Suppressor macrophage treated with lipopolysaccharide for 4 hours (primary cell): ENCODE data around the gene MED1.
"Not testable (repeated sequence)": the region's sequence is repeated elsewhere in the genome, so short reads cannot be mapped to it uniquely, and the experiment has no call there.

Source experiments
- DNase-seq: peaks from one replicate; pipeline ENCODE4 v3.0.0-alpha.2; 2020

Gene MED1, protein sequence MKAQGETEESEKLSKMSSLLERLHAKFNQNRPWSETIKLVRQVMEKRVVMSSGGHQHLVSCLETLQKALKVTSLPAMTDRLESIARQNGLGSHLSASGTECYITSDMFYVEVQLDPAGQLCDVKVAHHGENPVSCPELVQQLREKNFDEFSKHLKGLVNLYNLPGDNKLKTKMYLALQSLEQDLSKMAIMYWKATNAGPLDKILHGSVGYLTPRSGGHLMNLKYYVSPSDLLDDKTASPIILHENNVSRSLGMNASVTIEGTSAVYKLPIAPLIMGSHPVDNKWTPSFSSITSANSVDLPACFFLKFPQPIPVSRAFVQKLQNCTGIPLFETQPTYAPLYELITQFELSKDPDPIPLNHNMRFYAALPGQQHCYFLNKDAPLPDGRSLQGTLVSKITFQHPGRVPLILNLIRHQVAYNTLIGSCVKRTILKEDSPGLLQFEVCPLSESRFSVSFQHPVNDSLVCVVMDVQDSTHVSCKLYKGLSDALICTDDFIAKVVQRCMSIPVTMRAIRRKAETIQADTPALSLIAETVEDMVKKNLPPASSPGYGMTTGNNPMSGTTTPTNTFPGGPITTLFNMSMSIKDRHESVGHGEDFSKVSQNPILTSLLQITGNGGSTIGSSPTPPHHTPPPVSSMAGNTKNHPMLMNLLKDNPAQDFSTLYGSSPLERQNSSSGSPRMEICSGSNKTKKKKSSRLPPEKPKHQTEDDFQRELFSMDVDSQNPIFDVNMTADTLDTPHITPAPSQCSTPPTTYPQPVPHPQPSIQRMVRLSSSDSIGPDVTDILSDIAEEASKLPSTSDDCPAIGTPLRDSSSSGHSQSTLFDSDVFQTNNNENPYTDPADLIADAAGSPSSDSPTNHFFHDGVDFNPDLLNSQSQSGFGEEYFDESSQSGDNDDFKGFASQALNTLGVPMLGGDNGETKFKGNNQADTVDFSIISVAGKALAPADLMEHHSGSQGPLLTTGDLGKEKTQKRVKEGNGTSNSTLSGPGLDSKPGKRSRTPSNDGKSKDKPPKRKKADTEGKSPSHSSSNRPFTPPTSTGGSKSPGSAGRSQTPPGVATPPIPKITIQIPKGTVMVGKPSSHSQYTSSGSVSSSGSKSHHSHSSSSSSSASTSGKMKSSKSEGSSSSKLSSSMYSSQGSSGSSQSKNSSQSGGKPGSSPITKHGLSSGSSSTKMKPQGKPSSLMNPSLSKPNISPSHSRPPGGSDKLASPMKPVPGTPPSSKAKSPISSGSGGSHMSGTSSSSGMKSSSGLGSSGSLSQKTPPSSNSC (N-terminal part only)

DNA sequence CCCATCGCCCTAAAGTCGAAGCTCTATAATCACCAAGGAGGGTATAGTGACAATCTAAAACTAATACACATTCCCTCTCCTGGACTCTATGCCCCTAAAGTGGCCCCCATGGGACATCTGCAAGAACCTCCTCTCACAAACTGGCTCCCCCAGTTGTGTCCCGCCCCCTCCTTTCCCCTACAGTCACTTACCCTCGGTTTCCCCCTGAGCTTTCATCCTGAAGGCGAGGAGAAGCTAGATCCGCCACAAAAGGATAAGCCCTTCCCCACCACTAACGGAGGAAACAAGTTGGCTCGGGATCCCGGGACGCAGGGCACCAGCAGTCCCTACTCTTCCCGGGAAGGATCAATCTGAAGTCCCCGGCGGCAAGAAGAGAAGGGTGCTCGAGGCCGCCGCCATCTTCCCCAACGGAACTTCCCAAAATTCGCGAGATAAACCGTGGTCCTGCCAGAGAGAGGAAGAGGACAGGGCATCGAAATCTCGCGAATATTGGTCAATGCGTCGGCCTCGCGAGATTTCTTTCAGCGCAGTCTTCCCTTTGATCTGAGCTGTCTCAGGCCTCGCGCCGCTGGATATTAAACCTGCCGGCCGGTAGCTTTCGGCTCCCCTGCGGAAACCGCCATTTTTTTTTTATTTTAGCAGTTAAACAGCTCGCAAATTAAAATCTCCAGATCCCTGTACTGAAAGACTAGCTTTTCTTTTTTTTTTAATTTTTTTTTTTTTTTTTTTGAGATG, at the start of gene MED1:
MED1 (minus strand) TSS at position 417 of the 735 bp plus-strand sequence; CDS start at position 216, 201 bp downstream.
- peak; percentile 99 for DNase-seq

DNA sequence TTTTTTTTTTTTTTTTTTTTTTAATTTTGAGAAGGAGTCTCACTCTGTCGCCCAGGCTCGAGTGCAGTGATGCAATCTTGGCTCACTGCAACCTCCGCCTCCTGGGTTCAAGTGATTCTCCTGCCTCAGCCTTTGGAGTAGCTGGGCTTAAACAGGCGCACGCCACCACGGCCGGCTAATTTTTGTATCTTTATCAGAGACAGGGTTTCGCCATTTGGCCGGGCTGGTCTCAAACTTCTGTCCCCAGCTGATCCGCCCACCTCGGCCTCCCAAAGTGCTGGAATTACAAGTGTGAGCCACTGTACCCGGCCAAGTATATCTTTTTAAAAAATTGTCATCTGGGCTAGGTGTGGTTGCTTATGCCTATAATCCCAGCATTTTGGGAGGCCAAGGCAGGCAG, 45.9 kb upstream of the MED1 start:
- not testable (repeated sequence) for DNase-seq

DNA sequence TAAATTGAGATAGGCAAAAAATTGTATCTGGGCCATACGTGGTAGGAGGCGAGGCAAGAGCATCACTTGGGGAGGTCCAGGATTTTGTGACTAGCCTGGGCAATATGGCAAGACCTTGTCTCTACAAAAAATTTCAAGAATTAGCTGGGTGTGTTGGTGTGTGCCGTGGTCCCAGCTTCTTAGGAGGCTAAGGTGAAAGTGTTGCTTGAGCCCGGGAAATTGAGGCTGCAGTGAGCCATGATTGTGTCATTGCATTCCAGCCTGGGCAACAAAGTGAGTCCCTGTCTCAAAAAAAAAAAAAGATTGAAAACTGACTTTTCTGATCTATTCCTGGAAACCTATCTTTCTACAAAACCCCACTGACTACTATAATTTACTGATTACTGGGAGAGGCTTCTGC, 36.9 kb upstream of the MED1 start:
- DNase-seq = no peak

- DNase-seq = not testable (repeated sequence)
Measured at GRCh38 chr17:39487490-39487889, 36.4 kb upstream of the MED1 start.

- no peak for DNase-seq
Measured at GRCh38 chr17:39486242-39486641, 35.2 kb upstream of the MED1 start.

GRCh38 chr17:39485555-39485954, 34.5 kb upstream of the MED1 start:
- DNase-seq = no peak

- no peak for DNase-seq
Measured at GRCh38 chr17:39484178-39484577, 33.1 kb upstream of the MED1 start.

GRCh38 chr17:39483506-39483905, 32.4 kb upstream of the MED1 start:
- DNase-seq = no peak

- not testable (repeated sequence) for DNase-seq
Measured at GRCh38 chr17:39479631-39480030, 28.6 kb upstream of the MED1 start.

GRCh38 chr17:39473310-39473709, 22.2 kb upstream of the MED1 start:
- no peak for DNase-seq

- DNase-seq = not testable (repeated sequence)
Measured at GRCh38 chr17:39468610-39469009, 17.5 kb upstream of the MED1 start.

DNA sequence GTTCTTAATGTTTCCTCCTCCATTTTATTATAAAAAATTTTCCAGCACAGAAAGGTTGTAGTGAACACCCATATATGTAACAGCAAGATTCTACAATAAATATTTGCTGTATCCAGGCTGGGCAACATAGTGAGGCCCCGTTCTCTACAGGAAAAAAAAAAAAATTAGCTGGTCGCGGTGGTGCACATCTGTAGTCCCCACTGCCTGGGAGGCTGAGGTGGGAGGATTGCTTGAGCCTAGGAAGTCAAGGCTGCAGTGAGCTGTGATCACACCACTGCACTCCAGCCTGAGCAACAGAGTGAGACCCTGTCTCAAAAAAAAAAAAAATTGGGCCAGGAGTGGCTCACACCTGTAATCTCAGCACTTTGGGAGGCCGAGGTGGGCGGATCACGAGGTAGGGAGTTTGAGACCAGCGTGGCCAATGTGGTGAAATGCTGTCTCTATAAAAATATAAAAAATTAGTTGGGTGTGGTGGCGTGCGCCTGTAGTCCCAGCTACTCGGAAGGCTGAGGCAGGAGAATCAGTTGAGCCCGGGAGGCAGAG, 13.6 kb upstream of the MED1 start:
- not testable (repeated sequence) for DNase-seq

DNA sequence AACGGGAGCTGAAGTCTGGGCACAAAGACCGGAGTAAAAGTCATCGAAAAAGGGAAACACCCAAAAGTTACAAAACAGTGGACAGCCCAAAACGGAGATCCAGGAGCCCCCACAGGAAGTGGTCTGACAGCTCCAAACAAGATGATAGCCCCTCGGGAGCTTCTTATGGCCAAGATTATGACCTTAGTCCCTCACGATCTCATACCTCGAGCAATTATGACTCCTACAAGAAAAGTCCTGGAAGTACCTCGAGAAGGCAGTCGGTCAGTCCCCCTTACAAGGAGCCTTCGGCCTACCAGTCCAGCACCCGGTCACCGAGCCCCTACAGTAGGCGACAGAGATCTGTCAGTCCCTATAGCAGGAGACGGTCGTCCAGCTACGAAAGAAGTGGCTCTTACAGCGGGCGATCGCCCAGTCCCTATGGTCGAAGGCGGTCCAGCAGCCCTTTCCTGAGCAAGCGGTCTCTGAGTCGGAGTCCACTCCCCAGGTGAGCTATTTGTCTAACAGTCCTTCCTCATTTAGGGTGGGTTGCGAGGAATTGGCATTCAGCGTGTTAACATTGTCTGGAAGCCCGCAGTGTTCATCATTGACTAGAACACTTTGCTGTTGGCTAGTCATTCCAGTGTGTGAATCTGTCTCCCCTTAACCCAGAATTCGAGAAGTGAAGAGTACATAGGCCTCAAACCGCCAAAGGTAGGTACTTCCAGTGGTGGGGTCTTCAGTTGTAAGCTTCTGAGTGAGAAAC, 11.7 kb upstream of the MED1 start:
- DNase-seq = peak; percentile 45

DNA sequence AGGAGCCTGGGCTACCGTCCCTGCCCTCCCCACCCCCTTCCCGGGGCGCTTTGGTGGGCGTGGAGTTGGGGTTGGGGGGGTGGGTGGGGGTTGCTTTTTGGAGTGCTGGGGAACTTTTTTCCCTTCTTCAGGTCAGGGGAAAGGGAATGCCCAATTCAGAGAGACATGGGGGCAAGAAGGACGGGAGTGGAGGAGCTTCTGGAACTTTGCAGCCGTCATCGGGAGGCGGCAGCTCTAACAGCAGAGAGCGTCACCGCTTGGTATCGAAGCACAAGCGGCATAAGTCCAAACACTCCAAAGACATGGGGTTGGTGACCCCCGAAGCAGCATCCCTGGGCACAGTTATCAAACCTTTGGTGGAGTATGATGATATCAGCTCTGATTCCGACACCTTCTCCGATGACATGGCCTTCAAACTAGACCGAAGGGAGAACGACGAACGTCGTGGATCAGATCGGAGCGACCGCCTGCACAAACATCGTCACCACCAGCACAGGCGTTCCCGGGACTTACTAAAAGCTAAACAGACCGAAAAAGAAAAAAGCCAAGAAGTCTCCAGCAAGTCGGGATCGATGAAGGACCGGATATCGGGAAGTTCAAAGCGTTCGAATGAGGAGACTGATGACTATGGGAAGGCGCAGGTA, 11.0 kb upstream of the MED1 start:
- no peak for DNase-seq

DNA sequence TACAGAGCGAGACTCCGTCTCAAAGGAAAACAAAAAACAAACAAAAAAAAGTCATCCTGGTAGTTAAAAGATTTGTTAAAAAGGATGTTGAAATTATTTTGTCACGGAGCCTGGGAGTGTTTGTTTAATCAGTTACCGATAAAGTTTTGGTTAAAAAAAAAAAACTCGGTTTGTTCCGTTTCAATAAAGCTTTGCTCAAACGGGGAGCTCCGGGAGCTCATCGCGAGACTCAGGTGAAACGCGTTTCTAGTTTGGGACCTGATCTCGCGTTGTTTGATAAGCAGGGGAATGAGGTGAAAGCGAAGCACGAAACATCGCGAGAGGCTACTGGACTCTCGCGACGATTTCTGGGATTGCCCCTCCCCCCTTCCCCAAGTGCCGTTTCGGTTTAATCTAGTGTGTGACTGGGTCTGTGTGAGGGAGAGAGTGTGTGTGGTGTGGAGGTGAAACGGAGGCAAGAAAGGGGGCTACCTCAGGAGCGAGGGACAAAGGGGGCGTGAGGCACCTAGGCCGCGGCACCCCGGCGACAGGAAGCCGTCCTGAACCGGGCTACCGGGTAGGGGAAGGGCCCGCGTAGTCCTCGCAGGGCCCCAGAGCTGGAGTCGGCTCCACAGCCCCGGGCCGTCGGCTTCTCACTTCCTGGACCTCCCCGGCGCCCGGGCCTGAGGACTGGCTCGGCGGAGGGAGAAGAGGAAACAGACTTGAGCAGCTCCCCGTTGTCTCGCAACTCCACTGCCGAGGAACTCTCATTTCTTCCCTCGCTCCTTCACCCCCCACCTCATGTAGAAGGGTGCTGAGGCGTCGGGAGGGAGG, 10.3 kb upstream of the MED1 start, which contains the start of gene CDK12:
CDK12 (plus strand) TSS at position 374 of the 813 bp plus-strand sequence. CDS start 586 bp downstream, outside the sequence.
- DNase-seq = peak; percentile 99

- DNase-seq = no peak
Measured at GRCh38 chr17:39455919-39456318, 4.9 kb upstream of the MED1 start.

- no peak for DNase-seq
Measured at GRCh38 chr17:39450051-39450450, 1.0 kb downstream of the MED1 start.

- DNase-seq = no peak
Measured at GRCh38 chr17:39447561-39447960, 3.5 kb downstream of the MED1 start.

GRCh38 chr17:39443326-39443725, 7.7 kb downstream of the MED1 start:
- no peak for DNase-seq

- not testable (repeated sequence) for DNase-seq
Measured at GRCh38 chr17:39439868-39440267, 11.2 kb downstream of the MED1 start.
